Liver (tissue), 9 donors: ENCODE measurements around the gene CASP6. TPM values are rescaled to one million over a fixed set of nuclear protein-coding genes. Genes with fewer than 3 reads are reported as not detected.

Source experiments
- DNase-seq: peaks from one replicate; pipeline ENCODE4 v3.0.0-alpha.2; 2017; ENCODE audit warnings: low spot score
- H3K27ac ChIP-seq, 2 donors: one replicate each; pipeline ENCODE4 v1.7.0; 2013; ENCODE audit warnings: inconsistent platforms in 2 of 2, low read length in 2 of 2, control low read depth in 1 of 2, low read depth in 1 of 2, mild to moderate bottlenecking in 1 of 2
- H3K27me3 ChIP-seq, 4 donors: one replicate each; pipeline versions ENCODE4 v1.6.1 to v1.7.0; 2013; ENCODE audit warnings: low read length in 3 of 4, inconsistent platforms in 1 of 4, mild to moderate bottlenecking in 1 of 4, moderate library complexity in 1 of 4; ENCODE audit not compliant: control insufficient read depth in 4 of 4, insufficient read depth in 4 of 4
- H3K36me3 ChIP-seq, 4 donors: one replicate each; pipeline versions ENCODE4 v1.6.1 to v1.7.0; 2013; ENCODE audit warnings: low read length in 3 of 4, mild to moderate bottlenecking in 3 of 4, low read depth in 1 of 4, moderate library complexity in 1 of 4; ENCODE audit not compliant: control insufficient read depth in 4 of 4, insufficient read depth in 3 of 4
- H3K4me1 ChIP-seq, 4 donors: one replicate each; pipeline versions ENCODE4 v1.6.1 to v1.7.0; 2013; ENCODE audit warnings: low read length in 3 of 4, mild to moderate bottlenecking in 3 of 4, moderate library complexity in 1 of 4; ENCODE audit not compliant: control insufficient read depth in 4 of 4, insufficient read depth in 4 of 4
- H3K4me3 ChIP-seq, 3 donors: one replicate each; pipeline versions ENCODE4 v1.6.1 to v1.7.0; 2013; ENCODE audit warnings: low read length in 3 of 3, control low read depth in 1 of 3, low read depth in 1 of 3, mild to moderate bottlenecking in 1 of 3
- H3K9ac ChIP-seq, 2 donors: one replicate each; pipeline ENCODE4 v1.7.0; 2013; ENCODE audit warnings: low read length in 2 of 2, mild to moderate bottlenecking in 2 of 2, moderate library complexity in 2 of 2, control low read depth in 1 of 2, low read depth in 1 of 2
- H3K9me3 ChIP-seq, 4 donors: one replicate each; pipeline versions ENCODE4 v1.6.1 to v1.7.0; 2013; ENCODE audit warnings: low read length in 3 of 4; ENCODE audit not compliant: control insufficient read depth in 4 of 4
- FOXA1 ChIP-seq: IDR thresholded peaks from 2 replicates; pipeline ENCODE4 v1.6.1; 2016; ENCODE audit warnings: antibody characterized with exemption
- FOXA2 ChIP-seq: IDR thresholded peaks from 2 replicates; pipeline ENCODE4 v1.6.1; 2016; ENCODE audit warnings: antibody characterized with exemption
- GABPA ChIP-seq, 2 donors: IDR thresholded peaks in 1 of 2; conservative IDR thresholded peaks in 1 of 2; 2 replicates each; pipeline ENCODE4 v1.6.1; 2016; ENCODE audit warnings: antibody characterized with exemption in 2 of 2, mild to moderate bottlenecking in 1 of 2, moderate library complexity in 1 of 2
- HNF4A ChIP-seq, 2 donors: conservative IDR thresholded peaks; 2 replicates each; pipeline ENCODE4 v1.6.1; 2016; ENCODE audit warnings: antibody characterized with exemption in 2 of 2, mild to moderate bottlenecking in 2 of 2
- HNF4G ChIP-seq: IDR thresholded peaks from 2 replicates; pipeline ENCODE4 v1.6.1; 2016; ENCODE audit warnings: antibody characterized with exemption
- JUND ChIP-seq, 2 donors: IDR thresholded peaks; 2 replicates each; pipeline ENCODE4 v1.6.1; 2016; ENCODE audit warnings: antibody characterized with exemption in 2 of 2
- NR2F2 ChIP-seq: IDR thresholded peaks from 2 replicates; pipeline ENCODE4 v1.6.1; 2016; ENCODE audit warnings: antibody characterized with exemption
- RXRA ChIP-seq, 2 donors: IDR thresholded peaks; 2 replicates each; pipeline ENCODE4 v1.6.1; 2017 to 2018; ENCODE audit warnings: antibody characterized with exemption in 2 of 2, mild to moderate bottlenecking in 1 of 2
- SP1 ChIP-seq: IDR thresholded peaks from 2 replicates; pipeline ENCODE4 v1.6.1; 2018; ENCODE audit warnings: antibody characterized with exemption, mild to moderate bottlenecking
- TAF1 ChIP-seq: conservative IDR thresholded peaks from 2 replicates; pipeline ENCODE4 v1.6.1; 2016; ENCODE audit warnings: antibody characterized with exemption, mild to moderate bottlenecking
- YY1 ChIP-seq: IDR thresholded peaks from 2 replicates; pipeline ENCODE4 v1.6.1; 2016; ENCODE audit warnings: antibody characterized with exemption, mild to moderate bottlenecking
- polyA plus RNA-seq, 2 donors: library from polyadenylated mRNA; stranded (reverse) in 1 of 2; unstranded in 1 of 2; fragments of 200-250 nt in 1 of 2; fragments of >200 nt in 1 of 2; fragmentation: Nextera tagmentation in 1 of 2; extraction: Ambion mirVana in 1 of 2; gene quantifications; one replicate each; pipeline versions ENCODE4 v1.2.1 to v1.2.3, GENCODE V29; 2013 to 2015
- total RNA-seq, 2 donors: library from RNA; depleted of rRNA; stranded (reverse); fragments of >200 nt; gene quantifications; one replicate each; pipeline ENCODE4 v1.2.3, GENCODE V29; 2014
- TF ChIP-seq, protein P1 (sequence below): fragments of 150-350 bp; IDR thresholded peaks from 2 replicates; pipeline ENCODE4 v1.5.1; 2017; ENCODE audit warnings: improper control_type of control experiment, low read depth, low read length; ENCODE audit not compliant: missing input control
- TF ChIP-seq, protein P2 (sequence below): IDR thresholded peaks from 2 replicates; pipeline ENCODE4 v1.6.1; 2016; ENCODE audit warnings: antibody characterized with exemption
- TF ChIP-seq, protein P3 (sequence below): IDR thresholded peaks from 2 replicates; pipeline ENCODE4 v1.6.1; 2016; ENCODE audit warnings: antibody characterized with exemption
- TF ChIP-seq, protein P4 (sequence below): IDR thresholded peaks from 2 replicates; pipeline ENCODE4 v1.6.1; 2016; ENCODE audit warnings: antibody characterized with exemption, mild to moderate bottlenecking
- donor health status: healthy.
- donor health status: healthy.
- donor health status: healthy.
- donor health status: healthy.
- donor health status: healthy.

Gene CASP6
- total and polyA plus RNA-seq, 4 donors, result 14.9 to 20.9 (median 19.5) TPM

DNA sequence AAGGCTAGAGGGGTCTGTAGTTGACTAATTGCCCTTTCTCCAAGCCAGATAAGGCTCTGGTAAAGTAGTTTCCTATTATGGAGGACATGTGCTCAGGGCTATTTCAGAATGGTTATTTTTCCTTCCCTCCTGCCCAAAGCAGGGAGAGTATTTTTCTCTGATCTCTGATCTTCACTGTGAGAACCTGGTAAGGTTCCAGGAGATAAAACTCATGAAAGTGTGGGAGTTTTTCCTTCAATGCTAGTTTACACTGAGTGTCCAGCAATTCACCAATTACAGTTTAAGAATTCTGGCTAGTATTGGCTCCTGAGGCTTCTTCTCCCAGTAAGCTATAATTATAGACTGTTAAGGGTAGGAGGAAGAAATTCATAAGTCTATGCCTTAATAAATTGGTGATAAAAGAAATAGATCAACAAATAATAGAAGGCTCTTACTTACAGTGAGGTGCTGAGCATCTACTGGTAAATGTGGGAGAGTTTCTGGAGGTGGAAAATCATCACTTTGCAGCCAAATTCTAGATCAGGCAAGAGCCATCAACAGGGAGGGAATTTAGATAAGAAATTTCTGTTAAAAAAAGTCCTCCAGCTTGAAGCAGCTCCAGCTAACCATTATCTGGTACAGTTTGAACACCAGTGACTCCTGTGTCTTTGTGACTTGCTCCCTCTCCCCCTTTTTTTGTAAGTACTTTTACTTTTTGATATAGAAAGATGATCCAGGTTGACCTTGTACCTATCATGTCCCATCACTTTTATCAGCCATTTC, 30.9 kb downstream of the CASP6 start:
- Histone ChIP-seq H3K9ac (no peak overlapping the region), H3K4me3 (no peak overlapping the region), H3K9me3 (no peaks in the 10 kb centered on the region), H3K36me3 (no peaks in the 10 kb centered on the region), H3K27ac (no peak overlapping the region), H3K4me1 (no peaks in the 10 kb centered on the region), H3K27me3 (no peaks in the 10 kb centered on the region)
- DNase-seq, result no peak
- TF ChIP-seq HNF4A (conservative IDR thresholded peaks at IDR 0.05) (no peak), HNF4G (no peak), TAF1 (no peak), GABPA (IDR thresholded peaks at IDR 0.05 in 1 of 2, conservative IDR thresholded peaks at IDR 0.05 in 1 of 2) (no peak)

DNA sequence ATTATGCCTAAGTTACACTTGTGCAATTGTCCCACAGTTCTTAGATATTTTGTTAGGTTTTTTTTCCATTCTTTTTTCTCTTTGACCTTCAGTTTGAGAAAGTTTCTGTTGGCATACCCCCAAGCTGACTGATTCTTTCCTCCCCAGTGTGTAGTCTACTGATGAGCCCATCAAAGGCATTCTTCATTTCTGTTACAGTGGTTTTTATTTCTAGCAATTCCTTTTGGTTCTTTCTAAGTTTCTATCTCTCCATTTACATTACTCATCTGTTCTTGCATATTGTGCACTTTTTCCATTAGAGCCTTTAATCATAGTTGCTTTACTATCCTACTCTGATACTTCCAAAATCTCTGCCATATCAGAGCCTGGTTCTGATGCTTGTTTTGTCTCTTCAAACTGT, 31.9 kb downstream of the CASP6 start:
- no peak for DNase-seq
- no peak overlapping the region for H3K9ac ChIP-seq
- H3K4me3 ChIP-seq, result no peak overlapping the region
- H3K27ac ChIP-seq, result no peak overlapping the region
- TF ChIP-seq FOXA2 (no peak), GABPA (IDR thresholded peaks at IDR 0.05 in 1 of 2, conservative IDR thresholded peaks at IDR 0.05 in 1 of 2) (no peak), RXRA (IDR thresholded peaks at IDR 0.05) (no peak), HNF4A (conservative IDR thresholded peaks at IDR 0.05) (no peak), SP1 (no peak), JUND (IDR thresholded peaks at IDR 0.05) (no peak), FOXA1 (no peak), TAF1 (no peak), YY1 (no peak), HNF4G (no peak), NR2F2 (no peak)
- TF ChIP-seq, protein P1, sequence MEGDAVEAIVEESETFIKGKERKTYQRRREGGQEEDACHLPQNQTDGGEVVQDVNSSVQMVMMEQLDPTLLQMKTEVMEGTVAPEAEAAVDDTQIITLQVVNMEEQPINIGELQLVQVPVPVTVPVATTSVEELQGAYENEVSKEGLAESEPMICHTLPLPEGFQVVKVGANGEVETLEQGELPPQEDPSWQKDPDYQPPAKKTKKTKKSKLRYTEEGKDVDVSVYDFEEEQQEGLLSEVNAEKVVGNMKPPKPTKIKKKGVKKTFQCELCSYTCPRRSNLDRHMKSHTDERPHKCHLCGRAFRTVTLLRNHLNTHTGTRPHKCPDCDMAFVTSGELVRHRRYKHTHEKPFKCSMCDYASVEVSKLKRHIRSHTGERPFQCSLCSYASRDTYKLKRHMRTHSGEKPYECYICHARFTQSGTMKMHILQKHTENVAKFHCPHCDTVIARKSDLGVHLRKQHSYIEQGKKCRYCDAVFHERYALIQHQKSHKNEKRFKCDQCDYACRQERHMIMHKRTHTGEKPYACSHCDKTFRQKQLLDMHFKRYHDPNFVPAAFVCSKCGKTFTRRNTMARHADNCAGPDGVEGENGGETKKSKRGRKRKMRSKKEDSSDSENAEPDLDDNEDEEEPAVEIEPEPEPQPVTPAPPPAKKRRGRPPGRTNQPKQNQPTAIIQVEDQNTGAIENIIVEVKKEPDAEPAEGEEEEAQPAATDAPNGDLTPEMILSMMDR, result no peak
- TF ChIP-seq, protein P2, sequence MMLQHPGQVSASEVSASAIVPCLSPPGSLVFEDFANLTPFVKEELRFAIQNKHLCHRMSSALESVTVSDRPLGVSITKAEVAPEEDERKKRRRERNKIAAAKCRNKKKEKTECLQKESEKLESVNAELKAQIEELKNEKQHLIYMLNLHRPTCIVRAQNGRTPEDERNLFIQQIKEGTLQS, result no peak
- TF ChIP-seq, protein P3, sequence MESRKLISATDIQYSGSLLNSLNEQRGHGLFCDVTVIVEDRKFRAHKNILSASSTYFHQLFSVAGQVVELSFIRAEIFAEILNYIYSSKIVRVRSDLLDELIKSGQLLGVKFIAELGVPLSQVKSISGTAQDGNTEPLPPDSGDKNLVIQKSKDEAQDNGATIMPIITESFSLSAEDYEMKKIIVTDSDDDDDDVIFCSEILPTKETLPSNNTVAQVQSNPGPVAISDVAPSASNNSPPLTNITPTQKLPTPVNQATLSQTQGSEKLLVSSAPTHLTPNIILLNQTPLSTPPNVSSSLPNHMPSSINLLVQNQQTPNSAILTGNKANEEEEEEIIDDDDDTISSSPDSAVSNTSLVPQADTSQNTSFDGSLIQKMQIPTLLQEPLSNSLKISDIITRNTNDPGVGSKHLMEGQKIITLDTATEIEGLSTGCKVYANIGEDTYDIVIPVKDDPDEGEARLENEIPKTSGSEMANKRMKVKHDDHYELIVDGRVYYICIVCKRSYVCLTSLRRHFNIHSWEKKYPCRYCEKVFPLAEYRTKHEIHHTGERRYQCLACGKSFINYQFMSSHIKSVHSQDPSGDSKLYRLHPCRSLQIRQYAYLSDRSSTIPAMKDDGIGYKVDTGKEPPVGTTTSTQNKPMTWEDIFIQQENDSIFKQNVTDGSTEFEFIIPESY, result no peak
- TF ChIP-seq, protein P4, sequence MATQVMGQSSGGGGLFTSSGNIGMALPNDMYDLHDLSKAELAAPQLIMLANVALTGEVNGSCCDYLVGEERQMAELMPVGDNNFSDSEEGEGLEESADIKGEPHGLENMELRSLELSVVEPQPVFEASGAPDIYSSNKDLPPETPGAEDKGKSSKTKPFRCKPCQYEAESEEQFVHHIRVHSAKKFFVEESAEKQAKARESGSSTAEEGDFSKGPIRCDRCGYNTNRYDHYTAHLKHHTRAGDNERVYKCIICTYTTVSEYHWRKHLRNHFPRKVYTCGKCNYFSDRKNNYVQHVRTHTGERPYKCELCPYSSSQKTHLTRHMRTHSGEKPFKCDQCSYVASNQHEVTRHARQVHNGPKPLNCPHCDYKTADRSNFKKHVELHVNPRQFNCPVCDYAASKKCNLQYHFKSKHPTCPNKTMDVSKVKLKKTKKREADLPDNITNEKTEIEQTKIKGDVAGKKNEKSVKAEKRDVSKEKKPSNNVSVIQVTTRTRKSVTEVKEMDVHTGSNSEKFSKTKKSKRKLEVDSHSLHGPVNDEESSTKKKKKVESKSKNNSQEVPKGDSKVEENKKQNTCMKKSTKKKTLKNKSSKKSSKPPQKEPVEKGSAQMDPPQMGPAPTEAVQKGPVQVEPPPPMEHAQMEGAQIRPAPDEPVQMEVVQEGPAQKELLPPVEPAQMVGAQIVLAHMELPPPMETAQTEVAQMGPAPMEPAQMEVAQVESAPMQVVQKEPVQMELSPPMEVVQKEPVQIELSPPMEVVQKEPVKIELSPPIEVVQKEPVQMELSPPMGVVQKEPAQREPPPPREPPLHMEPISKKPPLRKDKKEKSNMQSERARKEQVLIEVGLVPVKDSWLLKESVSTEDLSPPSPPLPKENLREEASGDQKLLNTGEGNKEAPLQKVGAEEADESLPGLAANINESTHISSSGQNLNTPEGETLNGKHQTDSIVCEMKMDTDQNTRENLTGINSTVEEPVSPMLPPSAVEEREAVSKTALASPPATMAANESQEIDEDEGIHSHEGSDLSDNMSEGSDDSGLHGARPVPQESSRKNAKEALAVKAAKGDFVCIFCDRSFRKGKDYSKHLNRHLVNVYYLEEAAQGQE, result no peak
- no peaks in the 10 kb centered on the region for H3K9me3 ChIP-seq
- no peaks in the 10 kb centered on the region for H3K36me3 ChIP-seq
- H3K27me3 ChIP-seq, result no peaks in the 10 kb centered on the region
- no peaks in the 10 kb centered on the region for H3K4me1 ChIP-seq
